GM21367 (cell line): ENCODE measurements around the gene OR2C3.
"Not testable (repeated sequence)": the region's sequence is repeated elsewhere in the genome, so short reads cannot be mapped to it uniquely, and the experiment has no call there.

Experiments used
- ATAC-seq: cut with Tn5 transposase; IDR thresholded peaks from one replicate; pipeline ENCODE4 v1.9.1; 2021; ENCODE audit not compliant: unreplicated experiment

Gene OR2C3

GRCh38 chr1:247518613-247518891, 17.7 kb downstream of the OR2C3 start:
- no peak for ATAC-seq

- ATAC-seq: no peak
Measured at GRCh38 chr1:247517795-247518612, 18.2 kb downstream of the OR2C3 start.

DNA sequence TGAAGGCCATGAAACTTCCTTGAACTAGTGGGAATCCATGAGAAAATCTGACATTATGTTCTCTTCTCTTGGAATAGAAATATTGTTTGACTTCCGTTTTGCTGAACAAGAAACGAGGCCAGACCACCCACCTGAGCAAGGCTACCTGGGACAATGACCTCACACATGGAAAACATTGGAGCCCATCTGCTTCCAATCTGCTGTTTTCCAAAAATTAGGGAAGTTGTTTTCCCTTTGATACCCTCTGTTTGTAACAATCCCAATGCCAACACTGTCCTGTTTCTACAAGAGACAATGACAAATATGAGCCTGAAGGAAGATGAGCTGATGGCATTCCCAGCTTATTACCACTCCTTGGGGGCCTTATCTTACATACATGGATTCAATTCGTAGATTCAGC, 29.4 kb downstream of the OR2C3 start:
- no peak for ATAC-seq

DNA sequence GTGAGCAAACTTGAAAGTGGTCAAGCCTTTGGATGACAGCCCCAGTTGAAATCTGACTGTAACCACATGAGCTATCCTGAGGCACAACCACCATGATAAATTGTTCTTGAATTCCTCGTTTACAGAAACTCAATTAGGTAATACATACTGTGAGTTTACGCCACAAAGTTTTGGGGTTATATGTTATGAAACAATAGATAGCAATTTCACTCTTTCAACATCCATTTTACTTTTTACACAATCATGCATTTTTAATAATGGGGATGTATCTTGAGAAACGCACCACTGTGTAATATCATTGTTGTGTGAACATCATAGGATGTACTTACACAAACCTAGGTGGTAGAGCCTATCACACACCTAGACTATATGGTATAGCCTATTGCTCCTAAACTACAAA, 35.4 kb downstream of the OR2C3 start:
- ATAC-seq: no peak

DNA sequence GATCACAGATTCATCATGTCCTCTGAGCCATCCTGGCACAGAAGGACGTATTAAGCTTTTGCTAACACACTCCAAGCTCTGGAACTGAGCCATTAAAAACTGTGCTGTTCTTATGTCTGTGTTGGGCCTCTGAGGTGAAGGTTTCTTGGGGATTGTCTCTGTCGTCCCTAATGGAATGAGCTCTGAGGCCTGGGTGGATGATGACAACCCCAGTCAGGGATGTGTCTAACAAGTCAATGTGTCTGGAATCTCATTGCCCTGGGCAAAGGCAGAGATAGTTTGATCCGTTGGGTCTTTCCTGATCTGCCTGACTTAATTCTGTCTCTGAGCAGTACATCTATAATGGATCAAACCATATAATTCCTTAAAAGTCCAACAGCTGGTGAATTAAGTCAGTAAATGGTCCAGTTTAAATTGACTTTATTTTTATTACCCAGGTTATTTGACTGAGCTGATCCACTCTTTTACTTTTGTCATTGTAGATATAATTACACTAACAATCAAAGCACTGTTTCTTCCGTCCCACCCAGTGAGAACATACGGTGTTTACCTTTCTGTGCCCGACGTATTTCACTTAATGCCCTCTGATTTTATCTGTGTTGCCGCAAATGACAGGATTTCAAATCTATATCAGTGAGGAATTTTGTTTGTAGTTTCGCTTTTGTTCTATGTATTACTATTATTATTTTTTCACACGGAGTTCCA, 39.5 kb downstream of the OR2C3 start:
- ATAC-seq: no peak

- no peak for ATAC-seq
Measured at GRCh38 chr1:247494767-247495166, 41.5 kb downstream of the OR2C3 start.

DNA sequence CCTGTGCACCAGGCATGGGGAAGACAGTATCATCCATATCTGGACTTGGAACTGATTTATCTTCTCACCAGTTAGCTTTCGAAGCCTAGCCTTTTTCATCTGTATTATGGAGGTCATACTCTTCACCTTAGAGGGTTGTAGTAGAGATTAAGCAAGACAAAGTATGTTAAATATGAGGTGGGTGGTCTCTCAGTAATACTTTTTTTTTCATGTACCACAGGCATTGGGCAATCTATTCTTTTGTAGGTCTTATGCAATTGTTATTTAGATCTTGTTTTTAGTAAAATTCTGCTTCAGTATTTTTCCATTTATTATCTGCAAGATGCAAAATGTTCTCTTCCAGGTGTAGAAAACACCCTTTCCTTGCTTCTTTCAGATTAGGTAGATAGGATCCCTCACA, 43.1 kb downstream of the OR2C3 start:
- ATAC-seq: no peak

- no peak for ATAC-seq
Measured at GRCh38 chr1:247491328-247491727, 44.9 kb downstream of the OR2C3 start.

GRCh38 chr1:247487057-247487456, 49.2 kb downstream of the OR2C3 start:
- ATAC-seq: peak; percentile 89

- ATAC-seq: no peak
Measured at GRCh38 chr1:247482747-247483146, 53.5 kb downstream of the OR2C3 start.

DNA sequence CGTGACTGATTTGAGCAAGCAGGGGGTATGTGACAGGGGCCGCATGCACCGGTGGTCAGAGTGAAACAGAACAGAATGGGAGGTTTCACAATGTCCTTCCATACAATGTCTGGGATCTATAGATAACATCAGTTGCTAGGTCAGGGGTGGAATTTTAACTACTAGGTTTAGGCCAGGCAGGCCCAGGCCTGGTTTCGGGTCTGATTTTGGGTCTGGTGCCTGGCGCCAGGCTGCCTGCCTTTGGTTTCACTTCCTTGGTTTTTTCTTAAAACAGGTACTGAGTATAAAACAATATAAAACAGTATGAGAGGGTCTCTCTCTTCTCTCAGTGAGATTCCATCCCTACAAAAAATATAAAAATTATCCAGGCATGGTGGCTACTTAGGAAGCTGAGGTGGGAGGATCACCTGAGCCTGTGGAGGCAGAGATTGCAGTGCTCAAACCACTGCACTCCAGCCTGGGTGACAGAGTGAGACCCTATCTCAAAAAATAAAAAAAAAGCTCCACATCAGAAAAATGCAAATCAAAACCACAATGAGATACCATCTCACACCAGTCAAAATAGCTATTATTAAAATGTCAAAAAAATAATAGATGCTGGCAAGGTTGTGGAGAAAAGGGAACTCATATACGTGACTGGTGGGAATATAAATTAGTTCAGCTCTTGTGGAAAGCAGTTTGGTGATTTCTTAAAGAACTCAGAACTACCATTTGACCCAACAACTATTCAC, 59.7 kb downstream of the OR2C3 start:
- ATAC-seq: not testable (repeated sequence)

- ATAC-seq: no peak
Measured at GRCh38 chr1:247475793-247476192, 60.4 kb downstream of the OR2C3 start.
